G401.6 (cell line): ENCODE data around the gene ITPRID1.

ENCODE experiments used
- FAIRE-seq: peaks from 2 replicates; lab custom pipeline; 2012; peaks lifted over from hg19 to GRCh38; lab: Jason Lieb, UNC

Gene ITPRID1

DNA sequence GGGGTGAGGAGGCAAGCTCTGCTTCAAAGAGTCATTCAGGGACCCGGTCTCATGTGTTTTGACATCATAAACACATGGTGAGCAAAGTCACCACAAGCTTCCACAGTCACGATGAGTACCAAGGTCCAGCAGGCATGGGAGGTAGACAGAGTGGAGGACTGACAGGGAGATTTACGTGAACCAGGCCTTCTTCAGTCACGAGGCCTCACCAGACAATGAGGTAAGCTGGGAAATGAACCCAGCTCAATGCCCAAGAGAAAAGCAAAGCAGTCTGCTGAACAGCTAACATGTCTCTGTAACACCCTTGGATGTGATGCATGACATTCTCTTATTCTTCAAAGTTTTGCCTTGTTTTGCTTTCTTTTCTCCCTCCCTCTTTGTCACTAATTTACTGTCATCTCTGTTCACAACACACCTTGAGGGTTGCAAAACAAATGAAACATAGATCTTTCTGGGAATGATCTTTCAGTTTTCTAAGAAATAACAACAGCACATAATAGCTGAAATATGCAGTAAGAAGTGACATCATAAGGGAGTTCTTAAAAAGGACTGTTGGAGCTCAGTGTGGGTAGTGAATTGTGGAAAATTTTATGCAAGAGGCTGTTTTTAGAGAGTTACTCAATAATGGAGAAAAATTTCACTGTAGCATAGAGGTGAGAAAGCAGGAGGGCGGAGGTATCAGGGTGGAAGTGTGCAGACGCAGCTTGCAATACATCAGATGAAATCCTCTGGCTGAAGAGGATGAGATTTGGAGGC is 182.1 kb downstream of the ITPRID1 start:
- no peak for FAIRE-seq

DNA sequence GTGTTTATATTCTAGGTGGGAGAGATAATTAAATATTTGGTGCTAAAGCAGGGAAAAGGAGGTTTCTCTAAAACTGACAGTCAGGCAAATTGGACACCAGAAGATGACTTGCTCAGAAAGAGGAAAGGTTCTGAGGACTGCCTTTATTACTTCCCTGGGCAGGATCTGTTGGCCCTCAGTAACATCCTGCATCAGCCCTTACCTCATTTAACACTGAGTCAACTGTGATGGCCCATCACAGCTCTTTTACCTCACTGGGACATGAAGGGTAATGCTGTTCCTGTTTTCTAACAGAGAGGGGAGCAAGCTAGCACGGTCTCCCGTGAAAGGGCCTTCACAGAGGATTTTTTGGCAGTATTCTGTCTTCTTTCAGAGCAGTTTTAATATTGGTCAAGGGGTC is 185.2 kb downstream of the ITPRID1 start:
- FAIRE-seq: no peak

DNA sequence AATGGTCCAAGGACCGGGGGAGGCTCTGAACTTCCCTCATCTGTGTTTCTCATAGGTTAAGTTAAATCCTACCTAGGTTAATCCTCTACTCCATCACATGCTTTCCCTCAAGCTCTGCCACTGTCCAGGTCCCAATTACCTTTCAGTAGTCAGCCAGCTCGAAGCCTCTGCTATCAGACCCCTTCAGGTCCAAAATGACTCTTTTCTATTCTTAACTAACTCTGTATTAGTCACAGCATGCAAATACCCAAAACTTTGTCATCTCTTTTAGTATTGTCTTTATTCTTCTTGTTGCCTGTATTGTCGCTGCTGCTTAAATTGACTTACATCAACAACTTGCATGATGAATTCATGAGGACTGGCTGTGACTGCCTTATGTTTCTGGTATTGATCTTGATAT is 188.5 kb downstream of the ITPRID1 start:
- no peak for FAIRE-seq

DNA sequence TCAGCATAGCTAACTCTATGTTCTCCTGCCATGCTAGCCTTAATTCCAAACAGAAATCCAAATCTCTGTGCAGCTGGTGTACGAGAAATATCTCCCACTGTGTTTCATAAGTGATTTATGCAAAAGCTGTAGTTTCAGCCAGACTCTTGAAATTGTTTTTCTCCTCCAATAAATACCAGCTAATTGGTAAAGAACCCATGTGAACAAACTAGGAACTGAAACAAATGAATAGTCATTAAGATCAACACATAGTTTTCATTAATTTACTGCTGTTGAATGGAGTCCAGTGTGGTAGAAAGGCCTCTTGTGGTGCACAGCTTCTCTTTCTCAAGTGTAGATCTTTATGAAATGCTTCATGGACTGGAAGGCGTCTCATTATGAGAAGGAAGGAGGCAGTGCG is 191.5 kb downstream of the ITPRID1 start:
- no peak for FAIRE-seq

DNA sequence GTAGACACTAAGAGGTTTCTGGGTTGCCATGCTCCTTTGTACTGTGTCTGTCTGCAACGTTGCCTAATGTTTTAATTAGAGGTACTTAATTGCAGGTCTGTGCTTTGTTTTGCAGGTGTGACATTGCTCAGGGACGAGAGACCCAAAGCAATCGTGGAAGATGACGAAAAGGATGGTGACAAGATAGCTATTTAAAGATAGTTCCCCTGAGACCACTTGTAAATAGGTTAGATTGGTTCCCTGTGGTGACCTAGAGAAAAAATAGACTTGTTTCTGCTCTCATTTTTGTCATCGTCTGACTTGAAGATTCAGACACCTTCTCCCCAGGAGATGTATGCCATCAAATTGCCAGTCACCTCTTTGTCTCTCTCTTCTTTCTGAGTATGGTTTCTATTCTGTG is 193.2 kb downstream of the ITPRID1 start:
- no peak for FAIRE-seq
